ENCODE data around the gene CLIC3. TPM values are rescaled to one million over a fixed set of nuclear protein-coding genes. Genes with fewer than 3 reads are reported as not detected.

CLIC3 gene
- total and polyA plus RNA-seq, 2 donors from 2014 or later = 2.1 to 4.0 TPM

DNA sequence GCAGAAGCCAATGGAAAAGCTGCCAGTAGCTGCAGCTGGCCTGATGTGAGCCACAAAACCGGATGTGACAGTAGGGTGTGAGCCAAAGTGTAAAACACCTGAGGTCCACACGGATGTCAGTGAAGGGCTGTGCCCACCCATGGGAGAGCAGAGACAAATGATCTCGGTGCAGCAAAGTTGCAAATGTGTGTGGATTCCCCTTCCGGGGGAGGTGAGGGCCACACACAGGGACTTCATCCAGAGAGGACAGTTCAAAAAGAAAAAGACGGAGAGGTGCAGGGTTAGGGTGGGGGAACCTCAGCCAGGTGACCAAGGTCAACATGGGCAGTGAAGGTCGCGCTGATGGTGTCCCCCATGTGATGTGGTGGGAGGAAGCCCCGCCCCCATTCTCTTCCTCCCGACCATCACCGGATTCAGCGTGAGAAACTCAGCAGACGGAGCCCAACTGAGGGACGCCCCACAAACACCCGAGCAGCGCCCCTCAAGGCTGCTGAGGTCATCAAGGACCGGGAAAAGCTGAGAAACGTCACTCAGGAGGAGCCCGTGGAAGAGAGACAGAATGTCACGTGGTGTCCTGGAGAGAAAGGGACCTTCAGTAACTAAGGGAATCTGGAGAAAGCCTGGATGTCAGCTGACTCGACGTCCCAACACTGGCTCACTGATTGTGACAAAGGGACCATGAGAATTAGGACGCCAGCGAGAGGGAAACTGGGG is 30.4 kb downstream of the CLIC3 start:
- TF ChIP-seq CTCF (IDR thresholded peaks at IDR 0.05; ENCODE audit: borderline replicate concordance, extremely low read depth, insufficient read depth) = no peak
- Histone ChIP-seq H3K9me3 (ENCODE audit: control insufficient read depth in 2 of 3, insufficient read depth in 1 of 3, low read length in 3 of 3) (no peaks in the 10 kb centered on the region), H3K4me1 (ENCODE audit: control insufficient read depth in 2 of 3, insufficient read depth in 2 of 3, low read depth in 1 of 3, low read length in 3 of 3) (peaks cover 0 to 3% (median 0%) of the 10 kb centered on the region in 3 donors), H3K4me3 (ENCODE audit: low read length in 3 of 3) (no peak overlapping the region), H3K9ac (ENCODE audit: low read length in 3 of 3) (no peak overlapping the region), H3K27ac (ENCODE audit: low read depth in 2 of 2, low read length in 2 of 2) (no peak overlapping the region), H3K27me3 (ENCODE audit: control insufficient read depth, insufficient read depth, low read length) (no peaks in the 10 kb centered on the region), H3K36me3 (ENCODE audit: control insufficient read depth in 2 of 3, insufficient read depth in 3 of 3, low read length in 3 of 3) (no peaks in the 10 kb centered on the region)
- FAIRE-seq (no peak), DNase-seq (peak in 1 of 5 donors; percentile 43)
- intact Hi-C loops (cut with DNase I) = no loop called here

- no peak for FAIRE-seq
- no peak for DNase-seq
Observed at GRCh38 chr9:136964833-136965422, 31.4 kb downstream of the CLIC3 start.

GRCh38 chr9:136964171-136964689 is 32.1 kb downstream of the CLIC3 start:
- no peaks in the 10 kb centered on the region for H3K27me3 ChIP-seq (ENCODE audit: control insufficient read depth, insufficient read depth, low read length)
- no peak for FAIRE-seq
- H3K4me3 ChIP-seq (ENCODE audit: low read length in 3 of 3) = no peak overlapping the region
- intact Hi-C loops (cut with DNase I) = no loop called here
- H3K4me1 ChIP-seq (ENCODE audit: control insufficient read depth in 2 of 3, insufficient read depth in 2 of 3, low read depth in 1 of 3, low read length in 3 of 3) = peaks cover 0 to 3% (median 0%) of the 10 kb centered on the region in 3 donors
- no peak for DNase-seq
- no peaks in the 10 kb centered on the region for H3K9me3 ChIP-seq (ENCODE audit: control insufficient read depth in 2 of 3, insufficient read depth in 1 of 3, low read length in 3 of 3)
- no peaks in the 10 kb centered on the region for H3K36me3 ChIP-seq (ENCODE audit: control insufficient read depth in 2 of 3, insufficient read depth in 3 of 3, low read length in 3 of 3)
- no peak for TF ChIP-seq CTCF (IDR thresholded peaks at IDR 0.05; ENCODE audit: borderline replicate concordance, extremely low read depth, insufficient read depth)
- H3K9ac ChIP-seq (ENCODE audit: low read length in 3 of 3) = no peak overlapping the region
- H3K27ac ChIP-seq (ENCODE audit: low read depth in 2 of 2, low read length in 2 of 2) = no peak overlapping the region

More at GRCh38 chr9:136964833-136965422, 31.4 kb downstream of the CLIC3 start:
- intact Hi-C loops (cut with DNase I) = no loop called here
- Histone ChIP-seq H3K4me1 (ENCODE audit: control insufficient read depth in 2 of 3, insufficient read depth in 2 of 3, low read depth in 1 of 3, low read length in 3 of 3) (peaks cover 0 to 3% (median 0%) of the 10 kb centered on the region in 3 donors), H3K9ac (ENCODE audit: low read length in 3 of 3) (no peak overlapping the region), H3K27me3 (ENCODE audit: control insufficient read depth, insufficient read depth, low read length) (no peaks in the 10 kb centered on the region), H3K27ac (ENCODE audit: low read depth in 2 of 2, low read length in 2 of 2) (no peak overlapping the region), H3K9me3 (ENCODE audit: control insufficient read depth in 2 of 3, insufficient read depth in 1 of 3, low read length in 3 of 3) (no peaks in the 10 kb centered on the region), H3K4me3 (ENCODE audit: low read length in 3 of 3) (no peak overlapping the region), H3K36me3 (ENCODE audit: control insufficient read depth in 2 of 3, insufficient read depth in 3 of 3, low read length in 3 of 3) (no peaks in the 10 kb centered on the region)
- no peak for TF ChIP-seq CTCF (IDR thresholded peaks at IDR 0.05; ENCODE audit: borderline replicate concordance, extremely low read depth, insufficient read depth)

Measured in kidney (tissue), 14 donors.